HepG2 (cell line): ENCODE data around the gene TOMM6. TPM values are rescaled to one million over a fixed set of nuclear protein-coding genes. Genes with fewer than 3 reads are reported as not detected.
A peak's percentile ranks its signal among the peaks of the same experiment; 100 is the strongest.

Experiments used
- ATF1 ChIP-seq: IDR thresholded peaks from 2 replicates; pipeline ENCODE4 v1.6.1; 2016; ENCODE audit warnings: mild to moderate bottlenecking, control low read depth
- KDM2A ChIP-seq: sonication (generic); formaldehyde crosslinking; IDR thresholded peaks from 2 replicates; pipeline ENCODE4 v1.4.0; 2020; ENCODE audit warnings: low read depth, missing genetic modification reagents, borderline replicate concordance
- NONO ChIP-seq, 2 experiments: fragments of 450-650 bp in 1 of 2; sonication (generic) in 1 of 2; formaldehyde crosslinking in 1 of 2; IDR thresholded peaks in 1 of 2; conservative IDR thresholded peaks in 1 of 2; 2 replicates each; pipeline versions ENCODE4 v1.6.1 to v1.8.0; 2017 to 2022; ENCODE audit warnings: mild to moderate bottlenecking in 1 of 2, missing genetic modification reagents in 1 of 2, moderate library complexity in 1 of 2
- SKI ChIP-seq: fragments of 450-650 bp; IDR thresholded peaks from one replicate; pipeline ENCODE4 v1.6.1; 2018; ENCODE audit warnings: mild to moderate bottlenecking; ENCODE audit not compliant: partially characterized antibody
- SOX13 ChIP-seq, 3 experiments: fragments of 450-650 bp in 1 of 3; sonication (generic) in 1 of 3; formaldehyde crosslinking in 1 of 3; IDR thresholded peaks in 2 of 3; conservative IDR thresholded peaks in 1 of 3; 2 replicates each; pipeline versions ENCODE4 v1.5.0 to v1.6.1; 2016 to 2020; ENCODE audit warnings: antibody characterized with exemption in 1 of 3, mild to moderate bottlenecking in 1 of 3, missing compliant biosample characterization in 1 of 3, missing genetic modification reagents in 1 of 3, moderate library complexity in 1 of 3
- ZBTB20 ChIP-seq: sonication (generic); formaldehyde crosslinking; IDR thresholded peaks from 2 replicates; pipeline ENCODE4 v1.8.1; 2023; ENCODE audit warnings: missing genetic modification reagents, low read depth, mild to moderate bottlenecking, borderline replicate concordance
- ZNF354B ChIP-seq: sonication (generic); formaldehyde crosslinking; IDR thresholded peaks from 2 replicates; pipeline ENCODE4 v1.8.0; 2022; ENCODE audit warnings: mild to moderate bottlenecking, missing genetic modification reagents
- ZNF496 ChIP-seq: sonication (generic); formaldehyde crosslinking; IDR thresholded peaks from 2 replicates; pipeline ENCODE4 v1.8.1; 2023; ENCODE audit warnings: mild to moderate bottlenecking, moderate library complexity, missing genetic modification reagents; ENCODE audit not compliant: insufficient replicate concordance
- polyA plus RNA-seq, 8 experiments: library from polyadenylated mRNA; depleted of rRNA in 3 of 8; stranded (reverse) in 7 of 8; unstranded in 1 of 8; fragments of >200 nt; fragmentation: Illumina TruSeq in 4 of 8; extraction: Trizol in 4 of 8; gene quantifications; 2 replicates each; pipeline versions ENCODE4 v1.2.1 to v1.2.3, GENCODE V29; 2011 to 2016; ENCODE audit warnings: low read depth in 4 of 8, missing spikeins in 1 of 8, mixed read lengths in 1 of 8; ENCODE audit not compliant: insufficient read depth in 1 of 8
- total RNA-seq, 5 experiments: library from RNA; depleted of rRNA; stranded (reverse); fragments of >200 nt; fragmentation: Illumina TruSeq; extraction: Trizol; gene quantifications; 2 replicates each; pipeline ENCODE4 v1.2.3, GENCODE V29; 2016; ENCODE audit warnings: low read depth in 1 of 5
- TF ChIP-seq, protein P1 (sequence below): sonication (generic); formaldehyde crosslinking; IDR thresholded peaks from 2 replicates; pipeline ENCODE4 v1.4.0; 2020; ENCODE audit warnings: missing genetic modification reagents
- TF ChIP-seq, protein P2 (sequence below): sonication (generic); formaldehyde crosslinking; IDR thresholded peaks from 2 replicates; pipeline ENCODE4 v1.5.0; 2020; ENCODE audit warnings: mild to moderate bottlenecking, missing genetic modification reagents, borderline replicate concordance
- TF ChIP-seq, protein P3 (sequence below): sonication (generic); formaldehyde crosslinking; conservative IDR thresholded peaks from 2 replicates; pipeline ENCODE4 v1.4.0; 2020; ENCODE audit warnings: mild to moderate bottlenecking, missing genetic modification reagents, moderate library complexity
- TF ChIP-seq, protein P4 (sequence below): sonication (generic); formaldehyde crosslinking; IDR thresholded peaks from 2 replicates; pipeline ENCODE4 v1.5.1; 2020; ENCODE audit warnings: missing genetic modification reagents, mild to moderate bottlenecking, borderline replicate concordance
- TF ChIP-seq, protein P5 (sequence below): sonication (generic); formaldehyde crosslinking; conservative IDR thresholded peaks from 2 replicates; pipeline ENCODE4 v1.4.0; 2020; ENCODE audit warnings: missing genetic modification reagents

TOMM6 gene
- total and polyA plus RNA-seq, 2 of the 13 experiments (the other 11 are each of a cell fraction or from before 2014, with no cell fraction given), result 320 to 321 TPM

DNA sequence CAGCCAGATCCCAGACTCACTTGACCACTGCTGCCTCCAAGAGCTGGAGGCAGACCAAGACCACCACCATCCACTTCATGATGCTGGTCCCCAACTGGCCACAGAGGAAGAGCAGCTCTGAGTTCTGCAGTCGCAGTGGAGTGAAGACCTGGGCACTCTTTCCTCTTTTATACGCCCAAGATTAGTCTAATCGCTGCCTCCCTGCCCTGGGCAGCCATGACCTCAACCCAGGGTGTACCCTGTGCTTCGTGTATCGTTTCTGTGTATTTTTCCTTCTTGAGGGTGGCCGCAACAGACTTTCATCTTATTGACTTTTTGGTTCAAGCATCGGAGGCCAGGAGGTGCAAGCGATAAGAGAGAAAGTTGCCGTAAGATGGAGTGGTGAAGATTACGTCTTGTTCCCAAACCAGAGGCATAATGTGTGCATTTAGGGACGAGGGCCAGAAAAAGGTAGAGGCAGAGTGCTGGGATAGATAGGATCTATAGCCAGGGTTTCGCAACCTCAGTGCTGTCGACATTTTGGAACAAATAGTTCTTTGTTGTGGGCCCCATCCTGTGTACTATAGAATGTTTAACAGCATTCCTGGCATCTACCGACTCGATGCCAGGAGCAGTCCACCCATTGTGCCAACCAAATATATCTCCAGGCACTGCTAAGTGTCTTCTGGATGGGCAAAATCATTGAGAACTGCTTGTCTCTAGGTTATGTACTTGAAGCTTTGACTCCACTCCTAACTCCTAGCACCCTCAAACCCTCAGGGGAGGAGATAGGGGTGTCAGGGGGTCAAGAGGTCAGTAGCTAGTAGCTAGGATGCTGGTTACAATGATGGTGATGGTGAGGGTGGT, 40.0 kb upstream of the TOMM6 start, which contains the start of gene PGC (continued):
- TF ChIP-seq ZBTB20 (peak; percentile 99), ZNF354B (CRISPR knock-in tag) (0 out of 2 replicates have a peak, but pooled peaks have one; percentile 47), ZNF496 (CRISPR knock-in tag) (no peak), ATF1 (peak; percentile 77; the same call in 1 of the 2 replicates), SKI (no peak), KDM2A (CRISPR knock-in tag) (peak; percentile 55; the same call in 1 of the 2 replicates), SOX13 (IDR thresholded peaks at IDR 0.05) (peak; percentile 95), SOX13 (CRISPR knock-in tag; conservative IDR thresholded peaks at IDR 0.05 in 1 of 2, IDR thresholded peaks at IDR 0.05 in 1 of 2) (peak in 1 of 2 experiments; percentile 95; a peak in 2 of 4 replicates), NONO (IDR thresholded peaks at IDR 0.05) (no peak), NONO (CRISPR knock-in tag; conservative IDR thresholded peaks at IDR 0.05) (peak; percentile 97)
- TF ChIP-seq, protein P1, sequence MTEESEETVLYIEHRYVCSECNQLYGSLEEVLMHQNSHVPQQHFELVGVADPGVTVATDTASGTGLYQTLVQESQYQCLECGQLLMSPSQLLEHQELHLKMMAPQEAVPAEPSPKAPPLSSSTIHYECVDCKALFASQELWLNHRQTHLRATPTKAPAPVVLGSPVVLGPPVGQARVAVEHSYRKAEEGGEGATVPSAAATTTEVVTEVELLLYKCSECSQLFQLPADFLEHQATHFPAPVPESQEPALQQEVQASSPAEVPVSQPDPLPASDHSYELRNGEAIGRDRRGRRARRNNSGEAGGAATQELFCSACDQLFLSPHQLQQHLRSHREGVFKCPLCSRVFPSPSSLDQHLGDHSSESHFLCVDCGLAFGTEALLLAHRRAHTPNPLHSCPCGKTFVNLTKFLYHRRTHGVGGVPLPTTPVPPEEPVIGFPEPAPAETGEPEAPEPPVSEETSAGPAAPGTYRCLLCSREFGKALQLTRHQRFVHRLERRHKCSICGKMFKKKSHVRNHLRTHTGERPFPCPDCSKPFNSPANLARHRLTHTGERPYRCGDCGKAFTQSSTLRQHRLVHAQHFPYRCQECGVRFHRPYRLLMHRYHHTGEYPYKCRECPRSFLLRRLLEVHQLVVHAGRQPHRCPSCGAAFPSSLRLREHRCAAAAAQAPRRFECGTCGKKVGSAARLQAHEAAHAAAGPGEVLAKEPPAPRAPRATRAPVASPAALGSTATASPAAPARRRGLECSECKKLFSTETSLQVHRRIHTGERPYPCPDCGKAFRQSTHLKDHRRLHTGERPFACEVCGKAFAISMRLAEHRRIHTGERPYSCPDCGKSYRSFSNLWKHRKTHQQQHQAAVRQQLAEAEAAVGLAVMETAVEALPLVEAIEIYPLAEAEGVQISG (CRISPR knock-in tag), result peak; percentile 84
- TF ChIP-seq, protein P2, sequence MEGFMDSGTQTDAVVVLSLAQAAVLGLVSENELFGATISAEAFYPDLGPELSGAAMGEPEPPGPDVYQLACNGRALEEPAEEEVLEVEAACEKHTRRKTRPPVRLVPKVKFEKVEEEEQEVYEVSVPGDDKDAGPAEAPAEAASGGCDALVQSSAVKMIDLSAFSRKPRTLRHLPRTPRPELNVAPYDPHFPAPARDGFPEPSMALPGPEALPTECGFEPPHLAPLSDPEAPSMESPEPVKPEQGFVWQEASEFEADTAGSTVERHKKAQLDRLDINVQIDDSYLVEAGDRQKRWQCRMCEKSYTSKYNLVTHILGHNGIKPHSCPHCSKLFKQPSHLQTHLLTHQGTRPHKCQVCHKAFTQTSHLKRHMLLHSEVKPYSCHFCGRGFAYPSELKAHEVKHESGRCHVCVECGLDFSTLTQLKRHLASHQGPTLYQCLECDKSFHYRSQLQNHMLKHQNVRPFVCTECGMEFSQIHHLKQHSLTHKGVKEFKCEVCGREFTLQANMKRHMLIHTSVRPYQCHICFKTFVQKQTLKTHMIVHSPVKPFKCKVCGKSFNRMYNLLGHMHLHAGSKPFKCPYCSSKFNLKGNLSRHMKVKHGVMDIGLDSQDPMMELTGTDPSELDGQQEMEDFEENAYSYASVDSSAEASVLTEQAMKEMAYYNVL (CRISPR knock-in tag), result peak; percentile 96
- TF ChIP-seq, protein P3, sequence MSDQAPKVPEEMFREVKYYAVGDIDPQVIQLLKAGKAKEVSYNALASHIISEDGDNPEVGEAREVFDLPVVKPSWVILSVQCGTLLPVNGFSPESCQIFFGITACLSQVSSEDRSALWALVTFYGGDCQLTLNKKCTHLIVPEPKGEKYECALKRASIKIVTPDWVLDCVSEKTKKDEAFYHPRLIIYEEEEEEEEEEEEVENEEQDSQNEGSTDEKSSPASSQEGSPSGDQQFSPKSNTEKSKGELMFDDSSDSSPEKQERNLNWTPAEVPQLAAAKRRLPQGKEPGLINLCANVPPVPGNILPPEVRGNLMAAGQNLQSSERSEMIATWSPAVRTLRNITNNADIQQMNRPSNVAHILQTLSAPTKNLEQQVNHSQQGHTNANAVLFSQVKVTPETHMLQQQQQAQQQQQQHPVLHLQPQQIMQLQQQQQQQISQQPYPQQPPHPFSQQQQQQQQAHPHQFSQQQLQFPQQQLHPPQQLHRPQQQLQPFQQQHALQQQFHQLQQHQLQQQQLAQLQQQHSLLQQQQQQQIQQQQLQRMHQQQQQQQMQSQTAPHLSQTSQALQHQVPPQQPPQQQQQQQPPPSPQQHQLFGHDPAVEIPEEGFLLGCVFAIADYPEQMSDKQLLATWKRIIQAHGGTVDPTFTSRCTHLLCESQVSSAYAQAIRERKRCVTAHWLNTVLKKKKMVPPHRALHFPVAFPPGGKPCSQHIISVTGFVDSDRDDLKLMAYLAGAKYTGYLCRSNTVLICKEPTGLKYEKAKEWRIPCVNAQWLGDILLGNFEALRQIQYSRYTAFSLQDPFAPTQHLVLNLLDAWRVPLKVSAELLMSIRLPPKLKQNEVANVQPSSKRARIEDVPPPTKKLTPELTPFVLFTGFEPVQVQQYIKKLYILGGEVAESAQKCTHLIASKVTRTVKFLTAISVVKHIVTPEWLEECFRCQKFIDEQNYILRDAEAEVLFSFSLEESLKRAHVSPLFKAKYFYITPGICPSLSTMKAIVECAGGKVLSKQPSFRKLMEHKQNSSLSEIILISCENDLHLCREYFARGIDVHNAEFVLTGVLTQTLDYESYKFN (CRISPR knock-in tag), result peak; percentile 97
- TF ChIP-seq, protein P4, sequence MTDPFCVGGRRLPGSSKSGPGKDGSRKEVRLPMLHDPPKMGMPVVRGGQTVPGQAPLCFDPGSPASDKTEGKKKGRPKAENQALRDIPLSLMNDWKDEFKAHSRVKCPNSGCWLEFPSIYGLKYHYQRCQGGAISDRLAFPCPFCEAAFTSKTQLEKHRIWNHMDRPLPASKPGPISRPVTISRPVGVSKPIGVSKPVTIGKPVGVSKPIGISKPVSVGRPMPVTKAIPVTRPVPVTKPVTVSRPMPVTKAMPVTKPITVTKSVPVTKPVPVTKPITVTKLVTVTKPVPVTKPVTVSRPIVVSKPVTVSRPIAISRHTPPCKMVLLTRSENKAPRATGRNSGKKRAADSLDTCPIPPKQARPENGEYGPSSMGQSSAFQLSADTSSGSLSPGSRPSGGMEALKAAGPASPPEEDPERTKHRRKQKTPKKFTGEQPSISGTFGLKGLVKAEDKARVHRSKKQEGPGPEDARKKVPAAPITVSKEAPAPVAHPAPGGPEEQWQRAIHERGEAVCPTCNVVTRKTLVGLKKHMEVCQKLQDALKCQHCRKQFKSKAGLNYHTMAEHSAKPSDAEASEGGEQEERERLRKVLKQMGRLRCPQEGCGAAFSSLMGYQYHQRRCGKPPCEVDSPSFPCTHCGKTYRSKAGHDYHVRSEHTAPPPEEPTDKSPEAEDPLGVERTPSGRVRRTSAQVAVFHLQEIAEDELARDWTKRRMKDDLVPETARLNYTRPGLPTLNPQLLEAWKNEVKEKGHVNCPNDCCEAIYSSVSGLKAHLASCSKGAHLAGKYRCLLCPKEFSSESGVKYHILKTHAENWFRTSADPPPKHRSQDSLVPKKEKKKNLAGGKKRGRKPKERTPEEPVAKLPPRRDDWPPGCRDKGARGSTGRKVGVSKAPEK (CRISPR knock-in tag), result no peak
- TF ChIP-seq, protein P5, sequence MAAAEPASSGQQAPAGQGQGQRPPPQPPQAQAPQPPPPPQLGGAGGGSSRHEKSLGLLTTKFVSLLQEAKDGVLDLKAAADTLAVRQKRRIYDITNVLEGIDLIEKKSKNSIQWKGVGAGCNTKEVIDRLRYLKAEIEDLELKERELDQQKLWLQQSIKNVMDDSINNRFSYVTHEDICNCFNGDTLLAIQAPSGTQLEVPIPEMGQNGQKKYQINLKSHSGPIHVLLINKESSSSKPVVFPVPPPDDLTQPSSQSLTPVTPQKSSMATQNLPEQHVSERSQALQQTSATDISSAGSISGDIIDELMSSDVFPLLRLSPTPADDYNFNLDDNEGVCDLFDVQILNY (CRISPR knock-in tag), result no peak
